Activated CD8-positive, alpha-beta memory T cell treated with anti-CD3 and anti-CD28 coated beads for 1 hour (primary cell): ENCODE results near the gene PTK6.

Experiments
- DNase-seq, 2 donors: peaks; one replicate each; pipeline ENCODE4 v3.0.0-alpha.2; 2020; ENCODE audit warnings: low read depth in 1 of 2; ENCODE audit errors: extremely low read depth in 1 of 2

The PTK6 gene

GRCh38 chr20:63570281-63571086, 33.3 kb upstream of the PTK6 start:
- DNase-seq: no peak

GRCh38 chr20:63568986-63569949, 32.1 kb upstream of the PTK6 start:
- DNase-seq: no peak

- DNase-seq: no peak
Measured at GRCh38 chr20:63568170-63568981, 31.2 kb upstream of the PTK6 start.

GRCh38 chr20:63567386-63568169, 30.4 kb upstream of the PTK6 start:
- peak in 1 of 2 donors; percentile 36 for DNase-seq

- DNase-seq: no peak
Measured at GRCh38 chr20:63567136-63567385, 29.9 kb upstream of the PTK6 start.

DNA sequence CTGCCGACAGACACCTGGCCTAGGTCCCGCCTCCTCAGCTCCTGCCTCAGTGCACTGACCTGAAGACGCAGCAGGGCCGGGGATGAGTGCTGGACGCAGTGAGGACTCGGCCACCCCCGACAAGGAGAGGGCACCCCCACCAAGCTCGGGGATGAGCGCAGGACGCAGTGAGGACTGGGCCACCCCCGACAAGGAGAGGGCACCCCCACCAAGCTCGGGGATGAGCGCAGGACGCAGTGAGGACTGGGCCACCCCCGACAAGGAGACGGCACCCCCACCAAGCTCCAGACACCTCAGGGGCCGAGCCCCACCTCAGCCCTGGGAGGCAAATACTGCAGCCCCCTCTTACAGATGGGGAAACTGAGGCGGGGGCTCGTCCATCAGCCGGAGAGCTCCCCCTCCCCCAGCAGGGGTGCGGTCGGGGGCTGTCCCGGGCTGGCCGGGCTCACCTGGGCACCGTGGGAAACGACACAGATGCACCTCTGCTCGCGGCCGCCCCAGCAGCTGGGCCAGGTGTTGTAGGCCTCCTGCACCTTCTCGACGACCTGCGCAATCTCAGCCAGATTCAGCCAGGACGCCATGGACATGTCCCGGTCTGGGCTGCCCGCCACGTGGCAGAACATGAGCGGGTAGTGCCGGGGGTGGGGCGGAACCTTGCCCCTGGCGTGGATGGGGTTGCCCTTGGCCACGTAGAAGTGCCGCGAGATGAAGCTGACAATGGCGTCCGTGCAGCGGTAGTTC, 29.4 kb upstream of the PTK6 start:
- no peak for DNase-seq

GRCh38 chr20:63565699-63566335, 28.6 kb upstream of the PTK6 start:
- no peak for DNase-seq

DNA sequence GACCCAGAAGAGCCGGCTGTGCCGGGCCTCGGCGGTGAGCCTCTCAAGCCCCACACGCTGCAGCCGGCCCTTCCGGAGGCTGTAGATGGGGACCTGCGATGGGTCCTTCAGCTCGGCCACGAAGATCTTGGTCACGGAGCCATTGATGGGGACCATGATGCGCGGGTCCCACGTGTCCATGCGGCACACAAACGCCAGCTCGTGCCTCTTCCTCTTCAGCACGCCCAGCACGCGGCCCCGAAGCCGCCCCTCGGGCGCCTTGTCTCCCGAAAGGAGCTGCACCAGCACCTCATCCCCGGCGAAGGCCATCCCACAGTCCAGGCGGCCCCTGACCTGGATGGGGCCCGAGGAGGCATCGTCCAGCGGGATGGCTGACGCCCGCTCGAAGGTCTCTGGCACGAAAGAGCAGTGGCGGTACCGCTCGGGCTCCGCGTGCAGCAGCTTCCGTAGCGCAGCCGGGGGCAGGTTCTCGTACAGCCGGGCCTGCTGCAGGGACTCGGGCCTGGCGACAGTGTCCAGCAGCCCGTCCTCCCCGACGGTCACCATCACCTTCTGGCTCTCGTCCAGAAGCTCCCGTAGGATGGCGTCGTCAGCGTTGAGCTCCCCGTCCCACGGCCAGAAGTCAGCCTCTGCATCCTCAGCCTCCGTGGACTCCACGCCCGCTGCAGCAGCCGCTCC, 28.0 kb upstream of the PTK6 start:
- no peak for DNase-seq

GRCh38 chr20:63564036-63564810, 27.0 kb upstream of the PTK6 start:
- DNase-seq: no peak

DNA sequence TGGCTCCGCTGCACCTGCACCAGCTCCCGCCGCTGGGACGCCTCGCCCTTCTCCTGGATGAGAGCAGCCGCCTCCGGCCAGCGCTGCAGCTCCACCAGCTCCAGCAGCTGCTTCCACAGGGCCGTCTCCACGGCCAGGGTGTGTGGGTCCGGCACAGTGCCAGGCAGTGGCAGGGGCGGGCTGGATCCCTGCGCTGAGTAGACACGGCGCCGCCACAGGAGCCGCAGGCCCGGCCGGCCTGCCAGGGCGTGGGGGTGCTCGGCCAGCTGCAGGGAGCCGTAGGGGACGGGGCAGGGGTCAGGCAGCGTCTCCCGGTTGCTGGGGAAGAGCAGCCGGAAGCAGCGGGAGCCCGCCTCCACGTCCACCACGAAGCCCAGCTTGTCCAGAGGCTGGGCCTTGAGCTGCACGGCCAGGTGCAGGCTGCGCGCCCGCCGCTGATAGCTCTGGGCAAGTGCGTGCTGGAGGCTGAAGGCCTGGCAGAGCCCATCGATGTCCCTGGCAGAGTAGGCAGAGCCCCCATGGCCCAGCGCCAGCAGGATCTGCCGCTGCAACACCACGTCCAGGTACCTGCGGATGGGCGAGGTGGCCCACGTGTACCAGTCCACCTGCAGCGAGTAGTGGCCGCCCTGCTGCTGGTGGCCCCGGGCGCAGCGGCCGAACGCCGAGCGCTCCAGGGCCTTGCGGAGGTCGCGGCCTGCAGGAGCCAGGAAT, 26.2 kb upstream of the PTK6 start:
- no peak for DNase-seq

GRCh38 chr20:63562461-63563224, 25.5 kb upstream of the PTK6 start:
- no peak for DNase-seq

DNA sequence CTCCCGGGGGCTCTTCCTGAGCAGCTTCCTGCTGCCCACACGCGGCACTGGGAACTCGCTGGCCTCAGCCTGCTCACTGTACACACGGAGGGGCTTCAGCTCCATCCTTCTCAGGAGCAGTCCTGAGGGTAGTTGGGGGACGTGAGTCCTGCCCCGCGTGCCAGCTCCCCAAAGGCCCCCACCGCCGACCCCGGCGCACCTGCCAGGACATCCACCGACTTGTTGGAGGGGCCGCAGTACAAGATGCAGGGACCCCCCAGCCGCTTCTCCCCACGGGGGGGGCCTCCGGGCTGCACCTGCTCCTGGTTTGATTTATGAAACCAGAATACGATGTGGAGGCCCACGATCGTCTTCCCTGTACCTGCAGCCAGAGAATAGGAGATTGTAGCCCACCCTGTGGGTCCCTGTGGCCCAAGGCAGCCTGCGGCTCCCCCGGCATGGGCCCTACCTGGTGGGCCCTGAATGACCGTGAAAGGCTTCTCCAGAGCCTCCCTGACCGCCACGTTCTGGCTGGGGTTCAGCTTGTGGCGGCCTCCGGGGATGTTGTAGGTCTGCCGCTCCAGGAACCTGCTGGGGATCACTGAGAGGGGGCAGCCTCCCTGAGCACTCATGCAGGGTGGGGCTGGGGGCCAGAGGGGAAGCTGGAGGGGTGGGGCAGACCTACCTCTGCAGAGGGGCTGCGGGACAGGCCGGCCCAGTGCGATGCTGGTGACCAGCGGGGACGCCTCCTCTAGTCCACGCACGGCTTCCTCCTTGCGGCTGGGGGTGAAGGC, 24.6 kb upstream of the PTK6 start:
- DNase-seq: no peak

DNA sequence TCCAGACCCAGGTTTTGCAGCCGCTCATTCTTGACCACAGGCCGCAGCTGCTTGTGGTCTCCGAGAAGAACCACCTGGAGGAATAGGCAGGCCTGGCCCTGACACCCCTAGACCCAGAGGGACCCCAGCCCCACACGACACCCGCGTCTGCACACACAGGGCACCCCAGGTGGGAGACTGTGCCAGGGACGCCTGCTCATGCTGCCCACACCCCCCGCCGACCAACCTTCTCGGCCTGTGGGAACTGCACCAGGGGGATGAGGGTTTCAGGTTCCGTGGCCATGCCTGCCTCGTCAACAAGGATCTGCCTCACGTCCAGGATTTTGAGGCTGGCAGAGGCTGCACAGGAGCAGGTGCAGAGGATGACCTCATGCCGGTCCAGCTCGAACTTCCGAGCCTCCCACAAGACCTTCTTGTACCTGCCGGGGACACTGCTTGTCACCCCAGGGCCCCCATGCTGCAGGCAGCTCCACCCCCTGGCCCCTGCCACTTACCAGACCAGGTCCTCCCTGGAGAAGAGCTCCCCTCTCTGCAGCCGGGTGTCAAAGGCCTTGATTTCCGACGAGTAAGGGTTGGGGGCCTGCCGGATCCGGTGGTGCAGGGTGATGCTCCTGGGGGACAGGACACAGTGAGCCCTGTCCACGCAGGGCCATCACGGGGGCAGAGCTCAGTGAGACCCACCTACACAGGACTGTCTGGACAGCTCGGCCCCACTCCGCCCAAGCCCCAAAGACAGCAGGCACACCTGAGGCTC, 23.9 kb upstream of the PTK6 start:
- DNase-seq: no peak

DNA sequence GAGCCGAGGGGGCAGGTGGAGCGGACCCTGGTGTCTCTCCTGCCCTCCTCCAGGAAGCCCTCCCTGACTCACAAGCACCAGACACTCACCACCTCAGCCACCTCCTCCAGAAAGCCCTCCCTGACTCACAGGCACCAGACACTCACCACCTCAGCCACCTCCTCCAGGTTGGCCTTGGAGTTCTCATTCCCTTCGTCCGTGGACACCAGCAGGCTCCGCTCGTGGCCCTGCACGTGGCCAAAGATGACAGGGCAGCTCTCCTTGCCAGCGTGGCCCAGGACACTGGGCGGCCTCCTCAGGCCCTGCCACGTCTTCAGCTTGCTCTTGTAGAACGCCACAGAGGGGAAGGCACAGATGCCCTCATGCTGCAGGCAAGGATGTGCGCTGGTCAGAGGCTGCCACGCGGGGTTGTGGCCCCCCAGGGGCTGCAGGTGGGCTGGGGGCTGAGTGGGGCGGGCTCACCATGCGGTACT, 23.2 kb upstream of the PTK6 start:
- DNase-seq: no peak
